Muscle layer of colon (tissue), 2 donors: Measurements from ENCODE around the gene GBP7.
"Not testable (repeated sequence)": the region's sequence is repeated elsewhere in the genome, so short reads cannot be mapped to it uniquely, and the experiment has no call there.

Source experiments
- H3K27ac ChIP-seq: one replicate; pipeline ENCODE4 v1.7.0; 2013; ENCODE audit warnings: low read depth, mild to moderate bottlenecking, low read length, moderate library complexity
- H3K27me3 ChIP-seq, 2 donors: one replicate each; pipeline ENCODE4 v1.7.0; 2013; ENCODE audit warnings: low read length in 2 of 2, mild to moderate bottlenecking in 2 of 2; ENCODE audit not compliant: insufficient read depth in 2 of 2, control insufficient read depth in 1 of 2
- H3K36me3 ChIP-seq: one replicate; pipeline ENCODE4 v1.7.0; 2013; ENCODE audit warnings: mild to moderate bottlenecking, low read length; ENCODE audit not compliant: insufficient read depth
- H3K4me1 ChIP-seq: one replicate; pipeline ENCODE4 v1.7.0; 2013; ENCODE audit warnings: mild to moderate bottlenecking, low read length; ENCODE audit not compliant: insufficient read depth
- H3K4me3 ChIP-seq, 2 donors: one replicate each; pipeline ENCODE4 v1.7.0; 2013; ENCODE audit warnings: low read length in 2 of 2, low read depth in 1 of 2, mild to moderate bottlenecking in 1 of 2, moderate library complexity in 1 of 2
- H3K9ac ChIP-seq: one replicate; pipeline ENCODE4 v1.7.0; 2013; ENCODE audit warnings: low read length
- H3K9me3 ChIP-seq: one replicate; pipeline ENCODE4 v1.7.0; 2013; ENCODE audit warnings: mild to moderate bottlenecking, low read length
- donor health status: abdominal sarcoma.
- donor health status: Adenocarcinoma of cecum.

The GBP7 gene

DNA sequence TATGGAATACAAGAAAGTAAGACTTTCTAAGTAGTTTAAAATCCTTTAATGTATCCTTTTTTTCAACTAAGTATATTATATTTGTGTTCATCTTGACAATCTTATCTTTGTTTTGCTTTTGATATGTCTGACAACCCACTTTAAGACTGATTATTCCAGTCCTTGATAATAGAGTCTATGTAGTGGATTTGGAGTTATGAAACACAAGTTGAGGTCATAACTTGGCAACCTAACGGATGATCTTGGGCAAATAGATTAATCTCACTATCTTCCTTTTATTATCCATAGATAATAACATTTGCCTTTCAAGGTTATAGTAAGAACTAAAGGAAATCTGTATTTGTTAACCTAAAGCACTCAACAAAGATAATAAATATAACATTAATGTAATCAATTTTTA lies 45.1 kb downstream of the GBP7 start:
- Histone ChIP-seq H3K27me3 (no peaks in the 10 kb centered on the region), H3K9ac (no peak overlapping the region), H3K36me3 (no peaks in the 10 kb centered on the region), H3K9me3 (no peaks in the 10 kb centered on the region), H3K27ac (no peak overlapping the region), H3K4me3 (no peak overlapping the region), H3K4me1 (peaks cover 21% of the 10 kb centered on the region)

DNA sequence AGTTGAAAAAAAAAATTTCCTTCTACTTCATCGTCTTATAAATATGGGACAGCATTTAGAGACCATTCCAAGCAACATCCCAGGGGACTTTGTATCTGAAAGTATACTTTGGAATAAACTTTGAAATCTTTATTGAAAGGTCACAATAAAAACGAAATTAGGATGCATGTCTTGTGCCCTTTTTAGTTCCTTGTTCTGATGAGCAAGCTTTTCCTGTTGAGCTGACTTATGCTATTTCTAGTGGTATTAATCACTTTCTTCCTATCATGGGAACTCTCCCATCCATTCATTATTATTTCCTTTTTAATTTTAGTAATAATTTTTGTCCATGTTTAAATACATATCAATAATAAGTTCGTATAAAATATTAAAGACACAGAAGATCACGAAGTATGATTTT lies 45.9 kb downstream of the GBP7 start:
- no peaks in the 10 kb centered on the region for H3K36me3 ChIP-seq
- no peak overlapping the region for H3K27ac ChIP-seq
- H3K9me3 ChIP-seq, result no peaks in the 10 kb centered on the region
- H3K9ac ChIP-seq, result no peak overlapping the region
- H3K4me1 ChIP-seq, result peaks cover 21% of the 10 kb centered on the region
- H3K4me3 ChIP-seq, result peak overlapping the region in 1 of 2 donors; percentile 51
- H3K27me3 ChIP-seq, result no peaks in the 10 kb centered on the region

DNA sequence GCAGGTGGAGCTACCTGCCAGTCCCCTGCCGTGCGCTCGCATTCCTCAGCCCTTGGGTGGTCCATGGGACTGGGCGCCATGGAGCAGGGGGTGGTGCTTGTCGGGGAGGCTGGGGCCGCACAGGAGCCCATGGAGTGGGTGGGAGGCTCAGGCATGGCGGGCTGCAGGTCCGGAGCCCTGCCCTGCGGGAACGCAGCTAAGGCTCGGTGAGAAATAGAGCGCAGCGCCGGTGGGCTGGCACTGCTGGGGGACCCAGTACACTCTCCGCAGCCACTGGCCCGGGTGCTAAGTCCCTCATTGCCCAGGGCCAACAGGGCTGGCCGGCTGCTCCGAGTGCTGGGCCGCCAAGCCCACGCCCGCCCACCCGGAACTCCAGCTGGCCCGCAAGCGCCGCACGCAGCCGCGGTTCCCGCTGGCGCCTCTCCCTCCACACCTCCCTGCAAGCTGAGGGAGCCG lies 47.8 kb downstream of the GBP7 start:
- peaks cover 21% of the 10 kb centered on the region for H3K4me1 ChIP-seq
- not testable (repeated sequence) for H3K9me3 ChIP-seq, H3K36me3 ChIP-seq, H3K27me3 ChIP-seq, H3K4me3 ChIP-seq, H3K27ac ChIP-seq, H3K9ac ChIP-seq

DNA sequence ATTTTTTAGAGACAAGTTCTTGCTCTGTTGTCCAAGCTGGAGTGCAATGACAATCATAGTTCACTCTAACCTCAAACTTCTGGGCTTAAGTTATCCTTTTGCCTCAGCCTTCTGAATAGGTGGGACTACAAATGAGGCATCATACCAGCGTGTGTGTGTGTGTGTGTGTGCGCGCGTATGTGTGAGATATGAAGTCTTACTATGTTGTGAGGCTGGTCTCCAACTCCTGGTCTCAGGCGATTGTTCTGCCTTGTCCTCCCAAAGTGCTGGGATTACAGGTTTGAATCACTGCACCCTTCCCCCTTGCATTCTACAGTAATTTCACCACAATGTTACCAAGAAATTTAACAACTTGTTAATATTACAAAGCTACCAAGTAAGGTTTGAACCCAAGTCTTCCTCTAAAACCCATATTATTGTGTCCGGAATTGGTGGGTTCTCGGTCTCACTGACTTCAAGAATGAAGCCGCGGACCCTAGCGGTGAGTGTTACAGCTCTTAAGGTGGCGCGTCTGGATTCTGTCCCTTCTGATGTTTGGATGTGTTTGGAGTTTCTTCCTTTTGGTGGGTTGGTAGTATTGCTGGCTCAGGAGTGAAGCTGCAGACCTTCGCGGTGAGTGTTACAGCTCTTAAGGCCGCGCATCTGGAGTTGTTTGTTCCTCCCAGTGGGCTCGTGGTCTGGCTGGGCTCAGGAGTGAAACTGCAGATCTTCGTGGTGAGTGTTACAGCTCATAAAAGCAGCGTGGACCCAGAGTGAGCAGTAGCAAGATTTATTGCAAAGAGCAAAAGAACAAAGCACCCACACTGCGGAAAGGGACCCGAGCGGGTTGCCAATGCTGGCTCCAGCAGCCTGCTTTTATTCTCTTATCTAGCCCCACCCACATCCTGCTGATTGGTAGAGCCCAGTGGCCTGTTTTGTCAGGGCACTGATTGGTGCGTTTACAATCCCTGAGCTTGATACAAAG lies 48.9 kb downstream of the GBP7 start:
- H3K36me3 ChIP-seq, H3K27me3 ChIP-seq, H3K9me3 ChIP-seq: not testable (repeated sequence)
- Histone ChIP-seq H3K4me1 (peaks cover 21% of the 10 kb centered on the region), H3K9ac (peak overlapping the region; percentile 25), H3K27ac (peak overlapping the region; percentile 59), H3K4me3 (peak overlapping the region in 1 of 2 donors; percentile 72)

DNA sequence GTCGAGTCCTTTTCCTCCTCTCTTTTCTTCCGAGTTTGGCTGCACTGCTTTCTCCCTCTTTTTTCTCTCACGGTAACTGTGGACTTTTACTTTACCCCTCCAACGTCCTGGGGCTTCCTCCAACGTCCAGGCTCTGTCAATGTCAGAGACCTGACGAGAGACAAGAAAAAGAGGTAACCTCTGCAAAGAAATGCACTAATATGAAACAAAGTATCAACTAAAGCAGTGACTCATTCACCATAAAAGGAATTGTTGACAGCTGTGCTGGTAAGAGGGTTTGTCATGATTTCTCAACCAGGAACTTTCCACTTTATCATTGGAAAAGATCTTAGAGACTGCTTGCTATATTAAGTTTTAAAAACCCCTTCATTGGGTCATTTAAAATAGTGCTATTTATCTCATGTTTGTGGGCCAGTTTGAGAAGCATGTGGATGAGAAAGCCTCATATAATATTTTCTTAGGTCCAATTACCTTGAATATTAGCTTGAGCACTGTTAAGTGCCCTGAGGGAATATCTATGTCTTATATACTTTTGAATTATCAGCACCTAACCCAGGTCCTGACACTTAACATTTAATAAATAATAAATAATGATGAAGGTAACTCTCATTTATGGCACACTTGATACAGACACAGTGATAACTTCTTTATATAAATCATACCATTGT lies 49.8 kb downstream of the GBP7 start, which contains the start of gene GBP2:
GBP2 (minus strand) TSS at position 202 of the 668 bp plus-strand sequence. CDS start 4,148 bp downstream, outside the sequence.
- peak within 1 kb of the TSS; percentile 59 for H3K27ac ChIP-seq
- H3K9me3 ChIP-seq, result no peaks in the 10 kb centered on the region
- H3K27me3 ChIP-seq, result no peaks in the 10 kb centered on the region
- peaks cover 6% of the 10 kb centered on the region for H3K36me3 ChIP-seq
- peak within 1 kb of the TSS; percentile 57 for H3K9ac ChIP-seq
- H3K4me1 ChIP-seq, result peaks cover 21% of the 10 kb centered on the region
- peak within 1 kb of the TSS; percentile 43 to 72 for H3K4me3 ChIP-seq

DNA sequence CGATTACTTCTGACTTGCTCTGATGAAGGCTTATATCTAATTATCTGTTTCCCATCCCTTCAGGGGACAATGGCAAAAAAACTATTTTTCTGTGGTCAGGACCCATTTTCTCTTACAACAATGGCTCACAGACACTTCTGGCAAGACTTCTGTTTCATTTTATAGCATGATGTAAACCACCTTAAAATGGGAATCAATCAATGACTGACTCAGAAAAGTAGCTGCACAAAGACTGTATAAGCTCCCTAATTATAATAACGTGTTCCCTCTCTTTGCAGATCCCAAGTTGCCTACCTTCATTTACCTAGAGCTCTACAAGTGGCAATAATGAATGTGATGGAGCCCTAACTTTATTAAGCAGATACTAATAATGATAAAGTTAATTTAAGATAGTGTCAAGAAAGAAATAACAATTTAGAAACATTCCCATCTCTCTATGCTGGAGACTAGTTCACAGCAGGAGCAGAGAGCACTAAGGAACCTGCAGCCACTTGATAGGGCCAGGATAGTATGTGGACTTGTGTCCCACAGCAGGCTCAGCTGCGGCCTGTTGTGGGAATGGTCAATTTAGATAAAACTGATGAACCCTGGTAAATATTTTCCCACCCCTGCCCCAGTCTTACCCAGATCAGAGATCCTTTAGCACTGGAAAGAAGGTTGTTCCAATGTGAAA lies 50.4 kb downstream of the GBP7 start:
- peak overlapping the region; percentile 57 for H3K9ac ChIP-seq
- H3K27me3 ChIP-seq, result no peaks in the 10 kb centered on the region
- no peaks in the 10 kb centered on the region for H3K9me3 ChIP-seq
- H3K4me3 ChIP-seq, result peak overlapping the region; percentile 43 to 72
- peaks cover 18% of the 10 kb centered on the region for H3K4me1 ChIP-seq
- peaks cover 6% of the 10 kb centered on the region for H3K36me3 ChIP-seq
- H3K27ac ChIP-seq, result peak overlapping the region; percentile 59

DNA sequence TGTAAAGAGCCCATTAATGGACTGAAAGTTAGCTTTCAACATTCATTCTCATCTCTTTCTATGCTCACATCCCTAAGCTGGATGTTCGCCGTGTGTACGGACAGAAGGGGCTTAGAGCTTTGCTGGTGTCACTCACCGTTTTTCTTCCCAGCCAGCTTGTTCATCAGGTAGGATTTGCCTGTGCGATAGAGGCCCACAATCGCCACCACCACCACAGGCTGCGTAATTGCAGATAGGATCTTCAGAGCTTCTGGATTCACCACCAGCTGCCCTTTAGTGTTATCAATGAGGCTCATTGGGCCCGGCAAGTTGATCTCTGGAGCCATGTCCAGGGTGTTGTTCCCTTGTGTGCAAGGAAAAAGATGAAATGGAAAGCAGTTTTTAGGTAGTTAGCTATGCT lies 54.2 kb downstream of the GBP7 start:
- H3K4me3 ChIP-seq, result no peak overlapping the region
- H3K9me3 ChIP-seq, result no peaks in the 10 kb centered on the region
- H3K27ac ChIP-seq, result no peak overlapping the region
- H3K9ac ChIP-seq, result no peak overlapping the region
- peaks cover 3% of the 10 kb centered on the region for H3K4me1 ChIP-seq
- peaks cover 40% of the 10 kb centered on the region for H3K36me3 ChIP-seq
- no peaks in the 10 kb centered on the region for H3K27me3 ChIP-seq

DNA sequence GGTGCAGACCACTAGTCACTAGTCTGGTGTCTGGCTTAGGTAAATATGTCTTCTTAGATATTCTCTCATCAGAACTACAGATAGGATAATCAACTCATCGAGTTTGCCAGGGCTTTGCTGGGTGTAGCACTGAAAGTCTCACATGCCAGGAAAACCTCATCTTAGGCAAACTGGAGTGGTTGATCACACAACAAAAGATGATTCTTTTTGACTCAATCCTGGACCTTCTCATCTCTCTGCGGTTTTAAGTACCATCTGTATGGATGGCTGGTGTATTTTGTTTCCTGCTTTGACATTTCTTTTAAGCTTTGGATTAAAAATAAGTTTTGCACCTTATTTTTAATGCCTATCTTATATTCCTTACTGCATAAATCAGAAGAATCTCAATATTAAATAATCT lies 61.1 kb downstream of the GBP7 start:
- no peak overlapping the region for H3K4me3 ChIP-seq
- H3K4me1 ChIP-seq, result no peaks in the 10 kb centered on the region
- H3K36me3 ChIP-seq, result peaks cover 83% of the 10 kb centered on the region
- no peaks in the 10 kb centered on the region for H3K9me3 ChIP-seq
- no peak overlapping the region for H3K9ac ChIP-seq
- no peaks in the 10 kb centered on the region for H3K27me3 ChIP-seq
- H3K27ac ChIP-seq, result no peak overlapping the region

DNA sequence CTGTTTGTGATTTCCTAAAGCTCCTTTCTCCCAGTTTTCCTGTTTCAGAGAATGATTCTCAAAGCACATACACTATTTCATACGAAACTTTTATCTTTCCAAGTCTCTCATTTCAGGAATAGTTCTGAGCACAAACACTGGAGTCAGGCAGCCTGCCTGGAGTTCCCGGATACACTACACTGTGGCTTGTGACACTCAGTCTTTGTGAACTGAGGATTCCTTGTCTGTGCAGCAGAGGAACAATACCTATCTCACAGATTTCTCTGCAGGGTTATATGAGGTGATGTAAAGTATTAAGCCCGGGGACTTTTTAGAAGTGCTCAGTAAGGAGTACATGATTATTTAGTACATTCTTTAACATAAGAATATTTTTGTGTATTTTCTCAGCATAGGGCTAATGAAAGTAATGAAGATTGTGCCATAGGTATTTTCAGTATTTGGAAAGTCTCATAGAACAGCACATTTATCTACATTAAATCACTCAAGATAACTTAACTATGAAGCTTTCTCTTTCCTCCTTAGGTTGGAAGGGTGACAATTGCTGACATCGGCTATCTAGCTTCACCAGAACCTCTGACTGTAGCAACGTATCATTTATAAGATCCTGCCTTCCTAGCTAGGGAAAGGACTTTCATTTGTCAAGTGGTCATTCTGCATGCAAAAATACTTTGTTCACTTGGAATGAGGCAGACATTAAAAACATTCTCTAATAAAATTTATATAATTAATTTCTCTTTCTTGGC lies 62.8 kb downstream of the GBP7 start:
- Histone ChIP-seq H3K36me3 (peaks cover 83% of the 10 kb centered on the region), H3K27me3 (no peaks in the 10 kb centered on the region), H3K27ac (no peak overlapping the region), H3K9ac (no peak overlapping the region), H3K4me3 (no peak overlapping the region), H3K4me1 (no peaks in the 10 kb centered on the region), H3K9me3 (no peaks in the 10 kb centered on the region)

DNA sequence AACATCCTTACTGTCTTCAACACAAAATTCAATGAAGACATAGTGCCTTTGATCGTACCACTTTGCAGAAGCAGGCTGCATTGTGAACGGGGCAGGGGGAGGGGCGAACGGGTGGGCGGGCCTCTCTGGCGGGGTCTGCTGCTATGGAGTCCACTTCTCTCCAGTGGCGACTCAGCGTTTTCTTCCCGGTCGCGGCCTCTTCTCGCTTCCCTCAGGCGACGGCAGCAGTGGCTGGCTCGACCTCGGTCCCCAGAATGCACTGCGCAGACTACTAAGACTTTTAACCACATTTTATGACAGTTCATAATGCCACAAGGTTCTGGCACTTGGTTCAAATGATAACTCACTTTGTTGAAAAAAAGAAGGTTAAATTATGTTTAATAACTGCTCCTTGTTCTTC lies 71.1 kb downstream of the GBP7 start:
- no peaks in the 10 kb centered on the region for H3K27me3 ChIP-seq
- no peak overlapping the region for H3K9ac ChIP-seq
- H3K4me1 ChIP-seq, result no peaks in the 10 kb centered on the region
- no peak overlapping the region for H3K4me3 ChIP-seq
- H3K27ac ChIP-seq, result no peak overlapping the region
- H3K9me3 ChIP-seq, result no peaks in the 10 kb centered on the region
- peaks cover 44% of the 10 kb centered on the region for H3K36me3 ChIP-seq

DNA sequence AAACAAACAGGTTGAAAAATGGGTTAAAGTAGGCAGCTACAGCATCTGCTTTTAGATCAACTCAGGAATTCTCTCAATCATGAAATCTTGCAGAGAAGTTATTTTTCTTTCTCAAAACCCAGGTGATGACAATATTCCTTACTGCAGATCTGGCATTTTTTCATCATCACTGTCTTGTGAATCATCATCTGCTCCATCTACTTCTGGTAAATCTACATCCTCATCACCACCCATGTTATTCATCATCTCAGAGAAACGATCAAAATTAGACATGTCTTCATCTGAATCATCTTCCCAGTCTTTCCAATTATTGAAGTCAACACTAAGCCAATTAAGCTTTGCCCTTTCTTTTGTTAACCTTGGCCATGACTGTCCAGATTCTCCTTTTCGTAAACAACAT lies 71.7 kb downstream of the GBP7 start:
- no peaks in the 10 kb centered on the region for H3K9me3 ChIP-seq
- no peak overlapping the region for H3K27ac ChIP-seq
- no peaks in the 10 kb centered on the region for H3K4me1 ChIP-seq
- H3K27me3 ChIP-seq, result no peaks in the 10 kb centered on the region
- peaks cover 39% of the 10 kb centered on the region for H3K36me3 ChIP-seq
- H3K9ac ChIP-seq, result no peak overlapping the region
- H3K4me3 ChIP-seq, result no peak overlapping the region
